AG09309 (cell line): Measurements from ENCODE around the gene WDR27.

Experiments
- DNase-seq: peaks from one replicate; pipeline ENCODE4 v3.0.0-alpha.2; 2010; ENCODE audit warnings: low read depth
- H3K4me3 ChIP-seq: 2 replicates; pipeline ENCODE4 v1.5.1; 2011; ENCODE audit warnings: mild to moderate bottlenecking, low read depth, low read length, moderate library complexity; ENCODE audit not compliant: control insufficient read depth
- CTCF ChIP-seq: IDR thresholded peaks from 2 replicates; pipeline ENCODE4 v1.5.1; 2011; ENCODE audit warnings: mild to moderate bottlenecking, low read depth, low read length, inconsistent platforms; ENCODE audit not compliant: insufficient read depth, control insufficient read depth; ENCODE audit errors: missing control alignments

The WDR27 gene

DNA sequence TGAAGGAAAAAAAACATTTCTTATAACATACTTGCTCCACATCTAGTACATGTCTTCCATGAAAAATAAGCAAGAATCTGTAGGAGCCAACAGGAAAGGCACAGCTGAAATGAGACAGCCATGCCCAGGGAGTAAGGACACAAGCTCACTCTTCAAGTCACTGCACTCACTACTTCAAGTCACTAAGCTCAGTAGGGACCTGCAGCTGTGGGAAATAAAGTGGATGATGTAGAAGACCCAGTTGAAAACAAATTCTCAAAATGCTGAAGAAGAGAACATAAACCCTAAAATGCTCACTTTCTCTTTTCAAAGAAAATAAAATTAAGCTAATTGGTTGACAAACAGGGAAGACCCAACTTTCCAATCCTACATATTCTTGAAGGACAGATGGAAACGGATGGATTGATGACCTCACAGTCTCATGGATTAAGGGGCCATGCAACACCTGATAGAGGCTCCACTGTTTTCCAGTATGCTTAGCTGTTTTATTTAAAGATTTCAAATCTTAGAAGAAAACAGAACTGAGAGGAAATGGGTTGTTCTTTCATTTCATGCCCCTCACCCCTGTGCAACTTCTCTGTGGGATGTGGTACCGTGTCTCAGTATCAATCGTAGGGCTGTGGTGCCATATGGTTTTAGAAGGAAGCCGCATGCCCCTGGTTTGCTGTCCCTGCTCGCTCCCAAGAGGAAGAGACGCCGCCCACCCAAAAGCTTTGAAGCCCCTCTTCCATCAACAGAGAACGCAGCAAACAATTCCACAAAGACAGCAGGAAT, 133.3 kb downstream of the WDR27 start:
- DNase-seq: no peak
- no peak overlapping the region for H3K4me3 ChIP-seq
- no peak for TF ChIP-seq CTCF

- TF ChIP-seq CTCF: no peak
- DNase-seq: no peak
- H3K4me3 ChIP-seq: no peak overlapping the region
Observed at GRCh38 chr6:169567819-169568218, 134.0 kb downstream of the WDR27 start.

GRCh38 chr6:169566961-169567750, 134.7 kb downstream of the WDR27 start:
- H3K4me3 ChIP-seq: no peak overlapping the region
- TF ChIP-seq CTCF: no peak
- no peak for DNase-seq

- DNase-seq: no peak
- H3K4me3 ChIP-seq: no peak overlapping the region
- no peak for TF ChIP-seq CTCF
Observed at GRCh38 chr6:169566319-169566718, 135.5 kb downstream of the WDR27 start.

GRCh38 chr6:169564453-169565240, 137.2 kb downstream of the WDR27 start:
- TF ChIP-seq CTCF: no peak

DNA sequence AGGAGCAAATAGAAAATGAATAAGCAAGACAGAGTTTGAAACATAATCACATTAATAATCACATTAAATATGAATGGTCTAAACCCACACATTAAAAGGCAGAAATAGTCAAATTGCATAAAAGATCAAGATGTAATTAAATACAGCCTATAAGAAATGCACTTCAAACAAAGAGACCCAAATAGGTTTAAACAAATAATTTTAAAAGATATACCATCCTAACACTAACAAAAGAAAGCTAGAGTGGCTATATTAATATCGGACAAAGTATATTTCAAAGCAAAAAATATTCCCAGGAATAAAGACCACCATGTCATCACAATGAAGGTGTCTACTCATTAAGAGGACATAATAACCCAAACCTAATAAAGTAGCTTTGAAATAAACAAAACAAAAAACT, 140.2 kb downstream of the WDR27 start:
- no peak for TF ChIP-seq CTCF
- no peak for DNase-seq
- no peak overlapping the region for H3K4me3 ChIP-seq

More at GRCh38 chr6:169564453-169565240, 137.2 kb downstream of the WDR27 start:
- no peak for DNase-seq
- H3K4me3 ChIP-seq: no peak overlapping the region
